ENCODE results near the gene CTSV. TPM values are rescaled to one million over a fixed set of nuclear protein-coding genes. Genes with fewer than 3 reads are reported as not detected.
"Not testable (repeated sequence)": the region's sequence is repeated elsewhere in the genome, so short reads cannot be mapped to it uniquely, and the experiment has no call there.

CTSV gene
- total and polyA plus RNA-seq, 4 donors = 0.31 to 1.8 (median 0.52) TPM

DNA sequence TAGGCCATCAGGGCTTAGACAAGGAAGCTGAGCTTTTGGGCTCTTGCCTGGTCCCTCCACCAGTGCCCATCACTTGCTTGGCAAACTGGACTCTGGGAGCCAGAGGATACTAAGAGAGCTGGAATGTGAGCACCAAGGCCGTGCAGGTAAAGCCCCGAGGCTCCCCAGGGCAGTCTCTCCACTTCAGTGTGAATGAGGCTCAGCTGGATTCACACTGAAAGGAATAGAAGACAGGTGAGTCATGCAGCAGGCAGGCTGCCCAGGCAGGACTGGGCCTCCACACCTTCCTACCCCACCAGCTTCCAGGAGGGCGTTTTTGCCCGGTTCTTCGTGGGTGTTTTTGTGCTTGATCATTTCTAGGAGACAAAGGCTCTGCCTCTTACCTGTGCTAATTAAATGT, 7.3 kb upstream of the CTSV start:
- DNase-seq = peak in 1 of 3 donors; percentile 8
- peaks cover 0 to 2% (median 0%) of the 10 kb centered on the region in 4 donors for H3K9me3 ChIP-seq (ENCODE audit: control insufficient read depth in 4 of 4, insufficient read depth in 3 of 4, low read length in 3 of 4)
- no peaks in the 10 kb centered on the region for H3K36me3 ChIP-seq (ENCODE audit: control insufficient read depth in 4 of 4, insufficient read depth in 4 of 4, low read length in 4 of 4)
- H3K4me1 ChIP-seq (ENCODE audit: control insufficient read depth in 5 of 5, insufficient read depth in 5 of 5, low read length in 5 of 5) = no peaks in the 10 kb centered on the region
- H3K4me3 ChIP-seq = no peak overlapping the region
- no peak overlapping the region for H3K27ac ChIP-seq (ENCODE audit: low read depth in 1 of 2, low read length in 1 of 2)
- WGBS, 2 donors = 47 to 60% methylated on average over 5 of the region's 5 CpGs
- ATAC-seq (ENCODE audit: insufficient read depth, low FRiP score) = peak; percentile 79
- TF ChIP-seq CTCF (IDR thresholded peaks at IDR 0.05; ENCODE audit: control extremely low read depth, extremely low read depth) = no peak
- H3K9ac ChIP-seq (ENCODE audit: insufficient read depth in 1 of 2, low read length in 2 of 2) = no peak overlapping the region
- H3K27me3 ChIP-seq (ENCODE audit: control insufficient read depth in 3 of 3, insufficient read depth in 3 of 3, low read length in 2 of 3) = no peaks in the 10 kb centered on the region

GRCh38 chr9:97045300-97045699, 6.4 kb upstream of the CTSV start:
- WGBS, 2 donors = 76 to 86% methylated on average over 5 of the region's 5 CpGs
- TF ChIP-seq CTCF (IDR thresholded peaks at IDR 0.05; ENCODE audit: control extremely low read depth, extremely low read depth) = no peak
- H3K4me1 ChIP-seq (ENCODE audit: control insufficient read depth in 5 of 5, insufficient read depth in 5 of 5, low read length in 5 of 5) = no peaks in the 10 kb centered on the region
- H3K4me3 ChIP-seq = no peak overlapping the region
- ATAC-seq (ENCODE audit: insufficient read depth, low FRiP score) = no peak
- peaks cover 0 to 2% (median 0%) of the 10 kb centered on the region in 3 donors for H3K27me3 ChIP-seq (ENCODE audit: control insufficient read depth in 3 of 3, insufficient read depth in 3 of 3, low read length in 2 of 3)
- H3K9me3 ChIP-seq (ENCODE audit: control insufficient read depth in 4 of 4, insufficient read depth in 3 of 4, low read length in 3 of 4) = peaks cover 0 to 2% (median 0%) of the 10 kb centered on the region in 4 donors
- no peak for DNase-seq
- H3K9ac ChIP-seq (ENCODE audit: insufficient read depth in 1 of 2, low read length in 2 of 2) = no peak overlapping the region
- no peaks in the 10 kb centered on the region for H3K36me3 ChIP-seq (ENCODE audit: control insufficient read depth in 4 of 4, insufficient read depth in 4 of 4, low read length in 4 of 4)
- no peak overlapping the region for H3K27ac ChIP-seq (ENCODE audit: low read depth in 1 of 2, low read length in 1 of 2)

DNA sequence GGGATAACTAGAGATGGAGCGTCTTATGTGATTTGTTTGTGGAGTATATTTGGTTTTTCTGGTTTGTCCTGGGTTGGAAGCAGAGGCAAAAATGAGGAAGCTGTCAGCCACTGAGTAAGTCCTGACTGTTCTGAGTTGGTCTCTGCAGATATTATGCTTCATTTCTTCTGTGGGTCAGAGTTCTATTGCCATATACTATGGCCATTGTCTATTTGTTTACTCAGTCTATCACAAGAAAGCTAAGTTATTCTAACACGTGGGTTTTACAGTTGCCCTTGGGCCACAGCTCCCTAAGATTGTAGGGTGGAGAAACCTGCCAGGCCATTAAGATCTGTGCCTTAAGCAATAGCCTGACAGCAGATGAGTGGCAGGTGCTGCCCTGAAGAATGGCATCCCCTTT, 3.0 kb upstream of the CTSV start:
- ATAC-seq (ENCODE audit: insufficient read depth, low FRiP score) = no peak
- H3K9ac ChIP-seq (ENCODE audit: insufficient read depth in 1 of 2, low read length in 2 of 2) = no peak overlapping the region
- no peaks in the 10 kb centered on the region for H3K36me3 ChIP-seq (ENCODE audit: control insufficient read depth in 4 of 4, insufficient read depth in 4 of 4, low read length in 4 of 4)
- TF ChIP-seq CTCF (IDR thresholded peaks at IDR 0.05; ENCODE audit: control extremely low read depth, extremely low read depth) = no peak
- H3K27ac ChIP-seq (ENCODE audit: low read depth in 1 of 2, low read length in 1 of 2) = no peak overlapping the region
- H3K4me1 ChIP-seq (ENCODE audit: control insufficient read depth in 5 of 5, insufficient read depth in 5 of 5, low read length in 5 of 5) = peaks cover 0 to 5% (median 3%) of the 10 kb centered on the region in 5 donors
- H3K27me3 ChIP-seq (ENCODE audit: control insufficient read depth in 3 of 3, insufficient read depth in 3 of 3, low read length in 2 of 3) = peaks cover 0 to 9% (median 0%) of the 10 kb centered on the region in 3 donors
- WGBS, 2 donors = 34 to 37% methylated on average over 2 of the region's 2 CpGs
- H3K4me3 ChIP-seq = no peak overlapping the region
- H3K9me3 ChIP-seq (ENCODE audit: control insufficient read depth in 4 of 4, insufficient read depth in 3 of 4, low read length in 3 of 4) = peaks cover 0 to 2% (median 0%) of the 10 kb centered on the region in 4 donors
- DNase-seq = no peak

DNA sequence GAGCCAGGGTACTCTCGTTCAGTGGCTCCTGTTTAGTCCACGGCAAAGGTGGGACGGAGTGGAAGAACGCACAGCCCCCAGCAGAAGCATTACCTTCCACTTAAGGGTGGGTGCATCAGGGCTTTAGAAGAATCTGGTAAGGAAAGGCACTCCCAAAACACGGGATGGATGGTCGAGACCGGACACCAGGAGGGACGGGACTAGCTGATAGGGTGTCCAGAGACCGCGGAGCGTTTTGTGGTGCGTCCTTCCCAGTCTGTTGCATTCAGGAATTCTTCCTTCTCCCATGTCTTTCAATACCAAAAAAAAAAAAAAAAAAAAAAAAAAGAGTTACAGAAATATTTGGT, 545 bp upstream of the CTSV start:
- ATAC-seq (ENCODE audit: insufficient read depth, low FRiP score) = no peak
- peaks cover 0 to 9% (median 0%) of the 10 kb centered on the region in 3 donors for H3K27me3 ChIP-seq (ENCODE audit: control insufficient read depth in 3 of 3, insufficient read depth in 3 of 3, low read length in 2 of 3)

DNA sequence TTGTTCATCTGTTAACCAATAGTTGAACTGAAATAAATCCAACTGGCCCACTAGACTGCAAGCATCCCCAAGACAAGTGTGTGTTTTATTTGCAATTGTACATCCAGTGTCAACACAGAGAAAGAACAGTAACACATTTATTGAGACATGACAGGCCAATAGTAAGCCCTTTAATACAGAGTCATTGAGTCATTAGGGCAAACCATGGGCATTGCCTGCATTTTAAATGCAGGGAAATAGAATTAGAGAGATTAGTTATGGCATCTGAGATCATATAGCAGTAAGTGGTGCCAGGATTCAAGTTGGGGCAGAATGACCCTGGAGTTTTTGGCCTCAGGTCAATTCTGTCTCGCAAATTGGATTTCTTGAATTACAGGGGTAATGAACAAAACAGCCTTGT, 15.4 kb downstream of the CTSV start:
- not testable (repeated sequence) for ATAC-seq (ENCODE audit: insufficient read depth, low FRiP score); H3K4me3 ChIP-seq; H3K9me3 ChIP-seq (ENCODE audit: control insufficient read depth in 4 of 4, insufficient read depth in 3 of 4, low read length in 3 of 4); H3K9ac ChIP-seq (ENCODE audit: insufficient read depth in 1 of 2, low read length in 2 of 2); H3K36me3 ChIP-seq (ENCODE audit: control insufficient read depth in 4 of 4, insufficient read depth in 4 of 4, low read length in 4 of 4); H3K27me3 ChIP-seq (ENCODE audit: control insufficient read depth in 3 of 3, insufficient read depth in 3 of 3, low read length in 2 of 3); DNase-seq; H3K4me1 ChIP-seq (ENCODE audit: control insufficient read depth in 5 of 5, insufficient read depth in 5 of 5, low read length in 5 of 5); H3K27ac ChIP-seq (ENCODE audit: low read depth in 1 of 2, low read length in 1 of 2)
- 97 to 98% methylated on average over 1 of the region's 1 CpG for WGBS, 2 donors

More for the DNA sequence above, 545 bp upstream of the CTSV start:
- no peak for TF ChIP-seq CTCF (IDR thresholded peaks at IDR 0.05; ENCODE audit: control extremely low read depth, extremely low read depth)
- DNase-seq = peak in 2 of 3 donors; percentile 51 to 65
- no peaks in the 10 kb centered on the region for H3K36me3 ChIP-seq (ENCODE audit: control insufficient read depth in 4 of 4, insufficient read depth in 4 of 4, low read length in 4 of 4)
- 5% methylated on average over 12 of the region's 12 CpGs for WGBS, 2 donors
- peak overlapping the region; percentile 41 for H3K4me3 ChIP-seq
- H3K27ac ChIP-seq (ENCODE audit: low read depth in 1 of 2, low read length in 1 of 2) = no peak overlapping the region
- peaks cover 0 to 2% (median 0%) of the 10 kb centered on the region in 4 donors for H3K9me3 ChIP-seq (ENCODE audit: control insufficient read depth in 4 of 4, insufficient read depth in 3 of 4, low read length in 3 of 4)
- peaks cover 0 to 5% (median 3%) of the 10 kb centered on the region in 5 donors for H3K4me1 ChIP-seq (ENCODE audit: control insufficient read depth in 5 of 5, insufficient read depth in 5 of 5, low read length in 5 of 5)
- H3K9ac ChIP-seq (ENCODE audit: insufficient read depth in 1 of 2, low read length in 2 of 2) = peak overlapping the region in 1 of 2 donors; percentile 76

Measured in lung (tissue), 12 donors.